OCI-LY3 (cell line): ENCODE data around the gene DCUN1D4.

ENCODE experiments used
- H2AFZ ChIP-seq: fragments of 200-600, 300-600 bp; shearing (Covaris generic); 2 replicates; pipeline ENCODE4 v1.6.0; 2014; ENCODE audit warnings: antibody characterized with exemption, low read depth, low read length
- H3K27ac ChIP-seq: fragments of 200-600, 300-600 bp; sonication (generic); 2 replicates; pipeline ENCODE4 v1.5.1; 2014; ENCODE audit warnings: mild to moderate bottlenecking, low read length, moderate library complexity, mixed read lengths
- H3K27me3 ChIP-seq: fragments of 200-600, 300-600 bp; sonication (generic); 2 replicates; pipeline ENCODE4 v1.6.1; 2014; ENCODE audit warnings: low read depth, low read length, mixed read lengths
- H3K36me3 ChIP-seq: fragments of 200-600, 300-600 bp; sonication (generic); replicated peaks from 2 replicates; pipeline ENCODE3; 2014; ENCODE audit warnings: low read depth, low read length, mixed read lengths
- H3K4me1 ChIP-seq: fragments of 300-600, 200-600 bp; sonication (generic); 2 replicates; pipeline ENCODE4 v1.6.1; 2014; ENCODE audit warnings: low read length, mixed read lengths
- H3K4me2 ChIP-seq: fragments of 200-600, 300-600 bp; sonication (generic); 2 replicates; pipeline ENCODE4 v1.6.1; 2014; ENCODE audit warnings: low read length, mixed read lengths
- H3K4me3 ChIP-seq: fragments of 300-600, 200-600 bp; sonication (generic); 2 replicates; pipeline ENCODE4 v1.5.1; 2014; ENCODE audit warnings: antibody characterized with exemption, mild to moderate bottlenecking, low read length, moderate library complexity
- H3K79me2 ChIP-seq: fragments of 300-600, 200-600 bp; shearing (Covaris generic); 2 replicates; pipeline ENCODE4 v1.6.1; 2014; ENCODE audit warnings: mild to moderate bottlenecking, low read length, mixed read lengths
- H3K9ac ChIP-seq: fragments of 300-600, 200-600 bp; shearing (Covaris generic); 2 replicates; pipeline ENCODE4 v1.6.0; 2014; ENCODE audit warnings: mild to moderate bottlenecking, low read length, moderate library complexity
- H3K9me3 ChIP-seq: fragments of 200-600, 300-600 bp; shearing (Covaris generic); 2 replicates; pipeline ENCODE4 v1.6.1; 2014; ENCODE audit warnings: low read length, mixed read lengths; ENCODE audit not compliant: insufficient read depth
- H4K20me1 ChIP-seq: fragments of 200-600, 300-600 bp; sonication (generic); 2 replicates; pipeline ENCODE4 v1.6.1; 2016; ENCODE audit warnings: low read length, mixed read lengths; ENCODE audit not compliant: insufficient read depth
- EZH2phosphoT487 ChIP-seq: fragments of 200-600 bp; shearing (Covaris generic); IDR thresholded peaks from 2 replicates; pipeline ENCODE4 v1.6.1; 2018; ENCODE audit warnings: antibody characterized with exemption, mixed run types, low read depth
- TF ChIP-seq, protein P1 (sequence below): fragments of 200-600, 300-600 bp; sonication (generic); IDR thresholded peaks from 2 replicates; pipeline ENCODE4 v1.5.1; 2014; ENCODE audit warnings: antibody characterized with exemption, low read length, low read depth

DCUN1D4 gene

DNA sequence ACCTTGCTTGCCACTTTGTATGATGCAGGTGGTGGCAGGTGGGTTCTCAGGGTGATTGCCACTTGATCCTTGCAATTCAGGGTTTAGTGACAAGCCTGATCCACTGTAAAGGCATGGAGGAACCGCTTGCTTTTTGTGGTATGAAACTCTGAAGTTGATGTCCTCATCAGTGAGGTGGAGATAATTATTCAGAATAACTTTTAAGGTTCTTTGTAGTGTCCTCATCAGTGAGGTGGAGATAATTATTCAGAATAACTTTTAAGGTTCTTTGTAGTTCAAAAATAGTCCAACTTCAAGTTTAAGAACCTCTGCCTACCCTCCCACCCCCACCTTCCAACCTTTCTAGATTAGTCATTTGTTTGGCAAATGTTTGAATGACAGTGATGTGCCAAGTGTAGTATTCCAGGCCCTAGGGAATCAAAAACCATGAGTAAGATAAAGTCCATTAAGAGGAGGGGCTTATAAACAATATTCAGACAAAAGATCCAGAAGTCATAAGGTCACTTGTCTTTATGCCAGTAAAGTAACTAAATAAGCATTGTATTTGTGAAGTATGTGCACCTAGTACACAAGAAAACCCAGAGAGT lies 51.2 kb downstream of the DCUN1D4 start:
- no peaks in the 10 kb centered on the region for H3K27me3 ChIP-seq
- peaks cover 13% of the 10 kb centered on the region for H3K4me1 ChIP-seq
- no peak overlapping the region for H2AFZ ChIP-seq
- peaks cover 19% of the 10 kb centered on the region for H3K36me3 ChIP-seq
- no peaks in the 10 kb centered on the region for H3K79me2 ChIP-seq
- H3K9me3 ChIP-seq, result no peaks in the 10 kb centered on the region
- no peak overlapping the region for H3K4me2 ChIP-seq
- H4K20me1 ChIP-seq, result no peaks in the 10 kb centered on the region
- no peak overlapping the region for H3K4me3 ChIP-seq
- no peak for TF ChIP-seq EZH2phosphoT487
- TF ChIP-seq, protein P1, sequence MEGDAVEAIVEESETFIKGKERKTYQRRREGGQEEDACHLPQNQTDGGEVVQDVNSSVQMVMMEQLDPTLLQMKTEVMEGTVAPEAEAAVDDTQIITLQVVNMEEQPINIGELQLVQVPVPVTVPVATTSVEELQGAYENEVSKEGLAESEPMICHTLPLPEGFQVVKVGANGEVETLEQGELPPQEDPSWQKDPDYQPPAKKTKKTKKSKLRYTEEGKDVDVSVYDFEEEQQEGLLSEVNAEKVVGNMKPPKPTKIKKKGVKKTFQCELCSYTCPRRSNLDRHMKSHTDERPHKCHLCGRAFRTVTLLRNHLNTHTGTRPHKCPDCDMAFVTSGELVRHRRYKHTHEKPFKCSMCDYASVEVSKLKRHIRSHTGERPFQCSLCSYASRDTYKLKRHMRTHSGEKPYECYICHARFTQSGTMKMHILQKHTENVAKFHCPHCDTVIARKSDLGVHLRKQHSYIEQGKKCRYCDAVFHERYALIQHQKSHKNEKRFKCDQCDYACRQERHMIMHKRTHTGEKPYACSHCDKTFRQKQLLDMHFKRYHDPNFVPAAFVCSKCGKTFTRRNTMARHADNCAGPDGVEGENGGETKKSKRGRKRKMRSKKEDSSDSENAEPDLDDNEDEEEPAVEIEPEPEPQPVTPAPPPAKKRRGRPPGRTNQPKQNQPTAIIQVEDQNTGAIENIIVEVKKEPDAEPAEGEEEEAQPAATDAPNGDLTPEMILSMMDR, result no peak
- no peak overlapping the region for H3K27ac ChIP-seq
- no peak overlapping the region for H3K9ac ChIP-seq

DNA sequence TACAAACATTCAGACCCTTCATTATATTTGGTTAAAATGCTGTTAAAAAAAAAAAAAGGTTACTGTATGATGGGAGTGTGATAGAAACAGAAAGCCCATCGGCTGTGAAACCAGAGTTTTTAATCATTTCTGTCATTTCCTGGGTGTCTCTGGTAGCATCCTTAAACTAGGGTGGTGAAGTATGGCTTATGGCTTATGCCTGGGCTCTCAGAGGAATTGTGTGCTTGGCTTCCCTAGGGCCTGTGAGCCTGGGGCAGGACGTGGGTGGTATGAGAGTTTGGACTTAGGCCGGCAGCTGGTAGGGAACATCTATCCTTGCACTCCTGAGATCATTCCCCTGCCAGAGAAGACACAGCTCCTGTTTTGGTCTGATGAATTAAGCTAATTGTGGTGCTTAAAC lies 52.2 kb downstream of the DCUN1D4 start:
- Histone ChIP-seq H3K4me3 (no peak overlapping the region), H2AFZ (no peak overlapping the region), H3K27ac (no peak overlapping the region), H3K9me3 (no peaks in the 10 kb centered on the region), H3K4me1 (peaks cover 13% of the 10 kb centered on the region), H4K20me1 (no peaks in the 10 kb centered on the region), H3K4me2 (peak overlapping the region; percentile 12; the same call in 1 of the 2 replicates), H3K9ac (no peak overlapping the region), H3K79me2 (no peaks in the 10 kb centered on the region), H3K27me3 (no peaks in the 10 kb centered on the region), H3K36me3 (peaks cover 21% of the 10 kb centered on the region)
- TF ChIP-seq EZH2phosphoT487, result no peak
- TF ChIP-seq, protein P1, result no peak

DNA sequence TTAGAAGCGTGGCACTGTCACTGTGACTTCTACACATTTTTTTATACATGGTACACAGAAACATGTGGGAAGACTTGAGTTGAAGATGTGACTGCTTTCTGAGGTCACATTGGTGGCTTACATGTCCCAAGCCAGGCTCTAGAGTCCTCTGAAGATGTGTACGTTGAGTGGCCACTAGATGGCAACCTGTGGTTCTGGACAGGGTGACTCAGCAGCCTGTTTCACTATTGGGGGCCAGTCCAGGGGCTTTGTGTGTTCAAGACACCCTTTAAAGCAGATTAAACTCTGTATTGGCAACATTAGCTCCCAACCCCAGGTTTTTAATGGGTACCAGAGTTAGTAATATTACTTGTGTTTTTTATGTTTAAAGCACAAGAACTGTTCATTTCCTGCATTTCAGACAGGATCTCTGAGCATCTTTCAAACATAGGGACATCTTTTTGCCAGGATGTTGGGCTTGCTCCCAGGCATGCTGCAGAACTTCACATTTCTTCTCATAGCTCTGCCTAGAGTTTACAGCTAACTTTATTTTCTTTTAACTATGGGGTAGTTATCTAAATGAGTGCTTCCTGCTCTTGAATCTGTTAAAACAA lies 53.0 kb downstream of the DCUN1D4 start:
- Histone ChIP-seq H2AFZ (no peak overlapping the region), H3K9ac (no peak overlapping the region), H3K27me3 (no peaks in the 10 kb centered on the region), H3K27ac (no peak overlapping the region), H4K20me1 (no peaks in the 10 kb centered on the region), H3K4me2 (no peak overlapping the region), H3K9me3 (no peaks in the 10 kb centered on the region), H3K4me3 (no peak overlapping the region), H3K4me1 (peaks cover 18% of the 10 kb centered on the region), H3K36me3 (peaks cover 18% of the 10 kb centered on the region), H3K79me2 (no peaks in the 10 kb centered on the region)
- no peak for TF ChIP-seq EZH2phosphoT487
- TF ChIP-seq, protein P1, result peak; percentile 83

DNA sequence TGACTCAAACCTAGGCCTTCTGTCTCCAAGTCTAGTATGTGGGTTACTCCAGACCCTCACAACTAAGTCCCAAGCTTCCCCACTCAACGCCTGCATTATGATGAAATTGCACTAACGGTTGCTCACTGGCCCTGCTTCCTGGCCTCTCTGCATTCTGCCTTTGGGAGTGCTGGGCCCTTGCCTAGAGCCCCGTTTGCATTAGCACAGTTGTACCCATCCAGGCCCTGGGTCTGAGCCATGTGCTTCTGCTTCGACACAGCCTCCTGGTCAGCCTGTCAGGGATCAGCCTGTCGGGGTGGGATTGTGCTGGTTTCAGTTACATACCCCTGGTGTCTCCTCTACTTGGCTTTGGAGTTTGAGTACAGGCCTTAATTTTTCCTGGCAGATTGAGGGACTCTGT lies 58.4 kb downstream of the DCUN1D4 start:
- Histone ChIP-seq H3K9ac (no peak overlapping the region), H3K4me1 (peaks cover 14% of the 10 kb centered on the region), H3K27ac (no peak overlapping the region), H3K27me3 (no peaks in the 10 kb centered on the region), H3K36me3 (peaks cover 29% of the 10 kb centered on the region), H3K79me2 (no peaks in the 10 kb centered on the region), H2AFZ (no peak overlapping the region), H4K20me1 (0 out of 2 replicates have a peak, but pooled peaks cover 2% of the 10 kb centered on the region), H3K4me2 (no peak overlapping the region), H3K9me3 (no peaks in the 10 kb centered on the region), H3K4me3 (no peak overlapping the region)
- TF ChIP-seq EZH2phosphoT487, result no peak
- TF ChIP-seq, protein P1, result no peak
